GM12878 (cell line): ENCODE data around the gene MYCBPAP.

ENCODE experiments used
- CEBPB ChIP-seq, 2 experiments: fragments of 150-350 bp in 1 of 2; IDR thresholded peaks; 2 replicates each; pipeline ENCODE4 v1.6.1; 2012 to 2014; ENCODE audit warnings: low read depth in 2 of 2, low read length in 2 of 2, borderline replicate concordance in 1 of 2, inconsistent platforms in 1 of 2
- EP300 ChIP-seq, 2 experiments: fragments of 150-350 bp in 1 of 2; IDR thresholded peaks; 2 replicates each; pipeline ENCODE4 v1.6.1; 2011 to 2012; ENCODE audit warnings: low read depth in 2 of 2, low read length in 2 of 2, borderline replicate concordance in 1 of 2, improper control_type of control experiment in 1 of 2, inconsistent platforms in 1 of 2; ENCODE audit not compliant: control insufficient read depth in 1 of 2
- GABPA ChIP-seq: IDR thresholded peaks from 2 replicates; pipeline ENCODE4 v1.6.1; 2014; ENCODE audit warnings: antibody characterized with exemption, low read depth, mild to moderate bottlenecking, inconsistent platforms
- HDAC6 ChIP-seq: fragments of 200-600 bp; sonication (generic); IDR thresholded peaks from one replicate; pipeline ENCODE4 v1.8.0; 2017; ENCODE audit warnings: antibody characterized with exemption; ENCODE audit not compliant: unreplicated experiment
- MYC ChIP-seq: IDR thresholded peaks from 2 replicates; pipeline ENCODE4 v1.6.1; 2011; ENCODE audit warnings: mild to moderate bottlenecking, low read length, moderate library complexity, inconsistent platforms; ENCODE audit not compliant: insufficient read depth, insufficient replicate concordance, insufficient read length, severe bottlenecking
- NKRF ChIP-seq: fragments of 450-650 bp; conservative IDR thresholded peaks from 2 replicates; pipeline ENCODE4 v1.6.1; 2017; ENCODE audit warnings: mild to moderate bottlenecking, moderate library complexity
- NR2C1 ChIP-seq: fragments of 450-650 bp; IDR thresholded peaks from 2 replicates; pipeline ENCODE4 v1.6.1; 2017; ENCODE audit warnings: antibody characterized with exemption, mild to moderate bottlenecking, moderate library complexity
- POLR2A ChIP-seq: IDR thresholded peaks from 2 replicates; pipeline ENCODE4 v1.6.1; 2011; ENCODE audit warnings: low read depth, mild to moderate bottlenecking, low read length
- RFX5 ChIP-seq: IDR thresholded peaks from 2 replicates; pipeline ENCODE4 v1.6.1; 2011; ENCODE audit warnings: low read depth, low read length, improper control_type of control experiment
- ZBTB40 ChIP-seq: fragments of 450-650 bp; IDR thresholded peaks from 2 replicates; pipeline ENCODE4 v1.6.1; 2016; ENCODE audit warnings: mild to moderate bottlenecking, moderate library complexity, borderline replicate concordance
- TF ChIP-seq, protein P1 (sequence below): IDR thresholded peaks from 2 replicates; pipeline ENCODE4 v1.6.1; 2011; ENCODE audit warnings: low read depth, mild to moderate bottlenecking, low read length, moderate library complexity, borderline replicate concordance; ENCODE audit errors: extremely low read depth
- TF ChIP-seq, protein P2 (sequence below), 3 experiments: IDR thresholded peaks in 2 of 3; conservative IDR thresholded peaks in 1 of 3; 2 replicates each; pipeline ENCODE4 v1.5.1; 2011; ENCODE audit warnings: low read depth in 3 of 3, low read length in 3 of 3, mild to moderate bottlenecking in 3 of 3, control low read depth in 2 of 3, moderate library complexity in 2 of 3, inconsistent platforms in 1 of 3, mixed read lengths in 1 of 3; ENCODE audit not compliant: control insufficient read depth in 2 of 3, insufficient read depth in 1 of 3; ENCODE audit errors: extremely low read depth in 1 of 3

GRCh38 chr17:50534979-50535326 is 26.7 kb downstream of the MYCBPAP start:
- no peak for TF ChIP-seq HDAC6
- TF ChIP-seq, protein P1, sequence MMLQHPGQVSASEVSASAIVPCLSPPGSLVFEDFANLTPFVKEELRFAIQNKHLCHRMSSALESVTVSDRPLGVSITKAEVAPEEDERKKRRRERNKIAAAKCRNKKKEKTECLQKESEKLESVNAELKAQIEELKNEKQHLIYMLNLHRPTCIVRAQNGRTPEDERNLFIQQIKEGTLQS: no peak
- TF ChIP-seq MYC: no peak
- TF ChIP-seq, protein P2, sequence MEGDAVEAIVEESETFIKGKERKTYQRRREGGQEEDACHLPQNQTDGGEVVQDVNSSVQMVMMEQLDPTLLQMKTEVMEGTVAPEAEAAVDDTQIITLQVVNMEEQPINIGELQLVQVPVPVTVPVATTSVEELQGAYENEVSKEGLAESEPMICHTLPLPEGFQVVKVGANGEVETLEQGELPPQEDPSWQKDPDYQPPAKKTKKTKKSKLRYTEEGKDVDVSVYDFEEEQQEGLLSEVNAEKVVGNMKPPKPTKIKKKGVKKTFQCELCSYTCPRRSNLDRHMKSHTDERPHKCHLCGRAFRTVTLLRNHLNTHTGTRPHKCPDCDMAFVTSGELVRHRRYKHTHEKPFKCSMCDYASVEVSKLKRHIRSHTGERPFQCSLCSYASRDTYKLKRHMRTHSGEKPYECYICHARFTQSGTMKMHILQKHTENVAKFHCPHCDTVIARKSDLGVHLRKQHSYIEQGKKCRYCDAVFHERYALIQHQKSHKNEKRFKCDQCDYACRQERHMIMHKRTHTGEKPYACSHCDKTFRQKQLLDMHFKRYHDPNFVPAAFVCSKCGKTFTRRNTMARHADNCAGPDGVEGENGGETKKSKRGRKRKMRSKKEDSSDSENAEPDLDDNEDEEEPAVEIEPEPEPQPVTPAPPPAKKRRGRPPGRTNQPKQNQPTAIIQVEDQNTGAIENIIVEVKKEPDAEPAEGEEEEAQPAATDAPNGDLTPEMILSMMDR (IDR thresholded peaks at IDR 0.05 in 2 of 3, conservative IDR thresholded peaks at IDR 0.05 in 1 of 3; ENCODE audit: control insufficient read depth in 2 of 3, extremely low read depth in 1 of 3, insufficient read depth in 1 of 3, low read depth in 3 of 3, low read length in 3 of 3): no peak
- TF ChIP-seq CEBPB (IDR thresholded peaks at IDR 0.05; ENCODE audit: borderline replicate concordance in 1 of 2, low read depth in 2 of 2, low read length in 2 of 2): no peak
- TF ChIP-seq EP300 (IDR thresholded peaks at IDR 0.05; ENCODE audit: borderline replicate concordance in 1 of 2, control insufficient read depth in 1 of 2, low read depth in 2 of 2, low read length in 2 of 2): no peak
- TF ChIP-seq RFX5: no peak
- no peak for TF ChIP-seq NKRF
- TF ChIP-seq GABPA: no peak
- TF ChIP-seq ZBTB40: no peak
- TF ChIP-seq POLR2A: no peak
- no peak for TF ChIP-seq NR2C1
